HuH-7.5 (cell line): ENCODE data around the gene TAS1R2.
"Not testable (repeated sequence)": the region's sequence is repeated elsewhere in the genome, so short reads cannot be mapped to it uniquely, and the experiment has no call there.

Experiments used
- DNase-seq: peaks from one replicate; pipeline ENCODE4 v3.0.0; 2011; ENCODE audit warnings: low spot score

Gene TAS1R2

DNA sequence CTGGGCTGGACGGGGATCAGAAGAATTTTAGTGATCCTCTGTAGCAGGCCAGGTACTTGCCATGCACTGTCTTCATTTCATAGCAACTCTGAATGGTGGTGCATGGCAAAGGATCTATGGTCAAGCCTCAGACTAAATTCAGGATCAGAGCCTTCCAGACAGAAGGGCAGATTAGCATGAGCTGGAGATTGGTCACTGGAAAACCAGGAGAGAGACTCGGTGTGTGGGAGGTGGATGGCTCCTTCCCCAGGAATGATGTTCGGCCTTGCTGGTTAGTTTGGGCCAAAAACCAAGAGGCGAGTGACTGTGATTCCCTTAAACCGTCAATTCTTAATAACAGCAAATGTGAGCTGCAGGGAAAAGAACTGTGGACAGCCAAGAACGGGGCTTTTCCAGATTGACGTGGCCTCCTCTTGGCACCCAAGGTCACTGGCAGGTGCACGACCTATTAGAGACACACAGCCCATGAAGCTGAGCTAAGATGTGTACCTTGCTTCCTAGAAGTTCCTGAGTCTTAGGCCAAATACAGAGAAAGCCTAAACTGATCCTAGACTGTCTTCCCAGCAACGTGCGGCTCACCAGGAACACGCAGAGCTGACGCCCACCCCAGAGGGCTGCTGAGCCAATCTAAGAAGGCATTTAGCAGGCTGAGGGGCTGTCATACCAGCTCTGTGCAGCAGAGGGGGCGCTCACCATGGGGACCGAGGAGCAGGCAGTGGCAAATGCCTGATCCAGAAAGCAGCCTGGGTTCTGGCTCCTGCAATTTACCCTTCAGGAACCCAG is 24.4 kb upstream of the TAS1R2 start:
- peak; percentile 84 for DNase-seq

DNA sequence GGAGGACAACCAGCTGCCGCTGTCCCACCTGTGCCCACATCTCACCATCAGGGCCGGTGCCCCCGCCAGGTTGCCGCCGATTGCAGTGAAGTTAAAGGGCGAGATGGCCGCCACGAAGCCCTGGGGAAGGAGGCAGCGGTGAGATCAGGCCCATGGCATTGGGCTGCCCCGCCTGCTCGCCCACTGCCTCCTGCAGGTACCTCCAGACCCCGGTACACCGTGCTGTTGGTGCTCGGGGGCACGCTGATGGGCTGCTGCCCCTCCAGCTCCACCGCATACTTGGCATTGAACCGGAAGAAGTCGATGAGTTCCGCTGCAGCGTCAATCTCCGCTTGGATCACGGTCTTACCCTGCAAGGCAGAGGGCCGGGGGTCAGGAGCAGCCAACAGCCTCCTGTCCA is 23.6 kb upstream of the TAS1R2 start:
- DNase-seq = no peak

DNA sequence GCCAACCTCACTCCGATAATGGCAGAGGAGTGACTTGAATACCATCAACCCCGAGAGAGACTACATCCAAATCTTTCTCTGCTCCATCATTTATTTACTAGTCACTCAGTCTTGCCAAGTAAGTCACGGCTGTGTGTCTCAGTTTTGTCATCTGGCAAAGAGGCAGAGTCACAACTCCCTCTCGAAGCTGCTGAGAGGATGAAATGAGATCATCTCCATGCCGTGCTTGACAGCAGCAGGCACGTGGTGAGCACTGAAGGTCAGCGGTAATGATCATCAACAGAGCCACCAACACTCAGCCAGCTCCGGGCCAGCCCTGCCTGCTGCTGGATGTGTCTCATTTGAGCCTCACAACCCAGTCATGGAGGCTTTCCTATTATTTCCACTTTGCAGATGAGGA is 23.0 kb upstream of the TAS1R2 start:
- no peak for DNase-seq

DNA sequence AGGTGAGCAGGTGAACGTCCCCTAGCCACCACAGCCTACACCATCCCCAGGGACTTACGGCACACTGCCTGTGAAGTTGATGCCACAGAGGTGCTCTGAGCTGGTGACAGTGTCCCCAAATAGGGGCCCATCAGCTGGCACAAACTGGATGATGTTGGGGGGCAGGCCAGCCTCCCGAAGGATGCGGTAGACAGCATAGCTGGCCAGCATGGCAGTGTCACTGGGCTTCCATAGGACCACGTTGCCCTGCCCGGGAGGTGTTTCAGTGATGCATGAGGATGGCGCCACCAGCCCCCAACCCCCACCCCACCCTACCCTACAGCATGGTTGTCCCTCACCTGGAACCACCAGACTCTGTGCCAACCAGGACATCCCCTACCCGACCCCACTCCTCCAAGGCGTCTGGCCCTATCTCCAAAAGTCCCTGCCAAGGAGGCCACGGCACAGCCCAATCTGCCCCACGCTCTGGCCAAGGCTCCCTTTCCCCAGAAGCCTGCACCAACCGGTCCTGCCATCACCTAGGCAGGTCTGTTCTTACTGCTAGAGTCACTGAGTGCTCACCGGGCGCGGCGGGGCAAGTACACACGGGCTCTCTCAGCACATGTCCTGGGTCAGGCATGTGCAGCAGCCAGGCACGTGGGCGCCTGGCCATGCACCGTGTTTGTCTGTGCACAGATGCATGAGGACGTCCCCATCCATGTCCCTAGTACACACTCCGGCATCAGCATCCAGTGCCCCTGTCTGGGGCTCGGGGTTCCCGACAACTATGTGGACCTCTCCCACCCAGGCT is 22.4 kb upstream of the TAS1R2 start:
- no peak for DNase-seq

DNA sequence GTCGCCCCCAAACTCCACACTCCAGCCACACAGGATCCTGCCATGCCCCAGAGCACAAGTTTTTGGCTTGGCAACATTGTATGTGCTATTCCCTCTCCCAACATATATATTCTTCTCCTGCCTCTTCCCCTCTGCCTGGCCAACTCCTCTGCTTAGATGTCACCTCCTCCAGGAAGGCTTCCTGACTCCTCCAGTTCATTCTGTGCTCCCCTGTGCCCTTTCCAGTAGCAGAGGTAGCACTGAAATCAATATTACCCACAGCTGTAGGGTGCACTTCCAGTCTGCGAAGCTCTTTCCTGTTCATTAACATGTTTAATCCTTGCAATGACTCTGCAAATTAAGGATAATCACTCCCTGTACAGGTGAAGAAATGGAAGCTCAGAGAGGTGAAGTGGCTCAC is 21.7 kb upstream of the TAS1R2 start:
- no peak for DNase-seq

DNA sequence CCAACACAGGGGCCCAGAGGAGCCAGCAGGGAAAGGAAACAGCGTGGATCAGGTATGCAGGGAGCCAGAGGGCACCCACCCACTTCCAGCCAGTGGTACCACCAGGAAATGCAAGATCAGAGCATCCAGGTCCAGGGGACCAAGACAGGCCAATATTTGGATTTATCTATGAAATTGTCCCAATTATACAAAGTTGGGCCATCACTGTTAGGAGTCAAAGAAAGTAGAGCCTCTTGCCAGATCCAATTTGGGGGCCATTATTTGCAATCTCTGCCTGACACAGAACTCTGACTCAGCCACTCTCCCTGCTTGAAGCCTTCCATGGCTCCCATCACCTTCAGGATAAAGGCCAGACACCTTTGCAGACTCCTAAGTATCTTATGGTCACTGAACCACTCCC is 21.1 kb upstream of the TAS1R2 start:
- DNase-seq = no peak

DNA sequence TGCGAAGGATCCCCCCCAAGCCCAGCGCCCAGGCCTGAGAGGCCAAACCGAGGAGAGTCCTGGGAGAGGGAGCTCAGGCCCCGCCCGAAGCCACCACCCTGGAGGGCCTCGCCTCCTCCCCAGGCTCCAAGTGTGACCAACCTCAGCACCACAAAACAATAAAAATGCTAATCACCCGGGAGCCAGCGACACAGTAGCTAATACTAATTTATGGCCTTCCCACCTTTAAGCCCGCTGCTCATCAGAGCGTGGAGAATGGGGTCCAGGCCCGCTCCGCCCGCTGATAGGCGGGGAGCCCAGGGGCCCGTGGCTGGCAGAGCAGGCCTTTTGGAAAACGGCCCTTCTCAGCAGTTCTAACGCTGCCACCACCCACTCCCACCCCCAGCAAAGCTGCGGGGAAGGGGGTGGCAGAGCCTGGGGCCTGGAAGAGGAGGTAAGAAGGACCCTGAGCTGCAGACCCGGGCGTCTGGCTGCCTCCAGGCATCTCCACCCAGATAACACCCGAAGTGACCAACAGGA is 20.4 kb upstream of the TAS1R2 start:
- DNase-seq = no peak

DNA sequence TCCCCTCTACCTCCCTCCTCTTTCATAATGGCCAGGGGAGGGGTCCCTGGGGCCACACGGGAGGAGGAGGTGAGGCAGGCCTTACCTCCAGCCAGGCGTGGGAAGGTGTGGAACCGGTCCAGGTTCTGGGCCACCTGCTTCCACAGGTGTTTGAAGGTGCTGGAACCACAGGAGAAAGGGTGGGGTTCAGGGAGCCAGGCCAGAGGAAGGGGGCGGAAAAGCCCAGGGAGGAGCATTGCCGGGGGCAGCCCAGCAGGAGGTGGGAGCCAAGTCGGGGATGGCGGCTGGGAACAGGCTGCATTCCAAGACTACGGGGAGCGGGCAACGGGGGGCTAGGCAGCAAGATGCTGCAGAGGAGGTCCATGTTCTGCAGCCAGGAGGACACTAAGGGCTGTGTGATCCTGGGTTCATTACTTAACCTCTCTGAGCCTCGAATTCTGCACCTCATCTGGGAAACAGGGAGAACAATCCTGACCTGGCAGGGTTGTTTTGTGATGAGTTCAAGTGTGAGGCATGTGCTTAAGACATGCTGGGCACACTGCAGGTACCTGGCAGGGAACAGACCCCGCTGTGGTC is 19.8 kb upstream of the TAS1R2 start:
- no peak for DNase-seq

DNA sequence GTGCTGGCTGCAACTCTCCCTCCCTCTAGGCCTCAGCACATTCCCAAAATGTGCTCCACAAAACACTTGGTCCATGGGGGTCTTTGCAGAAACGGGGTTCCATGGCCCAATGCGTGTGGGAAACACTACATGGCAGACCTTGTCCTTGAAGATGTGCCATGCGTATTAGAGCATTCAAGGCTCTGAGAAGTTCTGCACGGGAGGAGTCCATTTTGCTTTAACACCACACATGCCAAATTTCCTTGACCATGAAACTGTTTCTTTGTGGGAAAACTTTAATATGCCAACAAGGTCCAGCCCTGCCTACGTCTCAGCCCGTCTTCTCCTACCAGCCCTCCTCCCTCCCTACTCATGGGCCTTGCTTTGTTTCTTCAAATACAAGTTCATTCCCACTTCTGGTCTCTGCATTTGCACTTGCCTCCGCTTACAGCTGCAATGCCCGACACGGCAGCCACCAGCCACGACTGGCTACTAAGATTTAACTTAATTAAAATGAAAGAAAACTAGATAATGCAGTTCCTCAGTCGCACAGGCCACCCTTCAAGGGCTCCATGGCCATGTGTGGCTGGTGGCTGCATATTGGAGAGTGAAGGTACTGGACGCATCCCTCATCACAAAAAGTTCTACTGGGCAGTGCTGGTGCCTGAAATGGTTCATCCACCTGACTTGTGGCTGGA is 19.2 kb upstream of the TAS1R2 start:
- no peak for DNase-seq

DNA sequence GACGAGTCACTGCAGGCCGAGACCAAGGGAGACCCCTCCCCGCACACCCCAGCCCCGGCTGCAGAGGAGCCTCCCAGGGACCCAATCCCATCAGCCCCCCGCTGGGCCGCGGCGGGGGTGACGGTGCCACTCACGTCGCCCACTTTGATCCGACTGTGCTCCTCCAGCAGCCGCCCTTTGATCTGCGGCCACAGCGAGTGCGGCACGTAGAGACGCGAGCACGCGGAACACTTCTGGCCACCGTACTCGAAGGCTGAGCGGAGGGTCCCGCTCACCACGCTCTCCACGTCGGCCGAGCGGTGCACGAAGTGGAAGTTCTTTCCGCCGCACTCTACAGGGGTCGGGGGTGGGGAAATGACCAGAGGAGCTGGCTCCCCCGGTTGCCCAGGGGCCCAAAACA is 17.8 kb upstream of the TAS1R2 start:
- no peak for DNase-seq

DNA sequence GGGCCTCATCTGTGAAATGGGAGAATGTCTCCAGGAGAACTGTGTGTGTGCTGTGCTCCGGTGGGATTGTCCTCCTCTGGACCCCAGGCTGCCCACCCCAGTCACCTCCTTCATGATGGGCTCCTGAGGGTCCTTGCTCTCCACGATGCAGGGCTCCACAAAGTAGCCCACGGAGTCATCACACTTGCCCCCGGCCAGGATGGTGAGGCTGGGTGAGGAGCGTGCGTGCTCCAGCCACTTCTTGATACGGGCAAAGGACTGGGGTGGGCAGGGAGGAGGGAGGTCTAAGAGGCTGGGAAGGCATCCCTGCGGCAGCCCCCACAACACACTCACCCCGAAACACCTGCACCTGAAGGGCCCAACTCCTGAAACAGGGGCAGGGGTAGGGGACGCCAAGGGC is 16.8 kb upstream of the TAS1R2 start:
- no peak for DNase-seq

DNA sequence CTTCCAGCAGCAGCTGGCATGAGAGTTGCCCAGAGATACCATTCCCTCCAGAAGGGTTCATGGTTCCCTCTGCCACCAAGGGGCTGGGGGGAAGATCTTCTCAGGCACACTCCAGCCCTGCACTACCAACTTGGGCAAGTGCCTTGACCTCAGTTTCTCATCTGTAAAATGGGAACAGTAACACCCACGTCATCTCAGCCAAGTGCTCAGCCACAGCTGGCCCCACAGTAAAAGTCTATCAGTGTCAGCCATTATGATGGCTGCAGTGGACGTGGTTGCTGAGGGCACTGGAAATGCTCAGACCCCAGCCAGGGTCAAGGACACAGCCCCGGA is 16.3 kb upstream of the TAS1R2 start:
- no peak for DNase-seq

DNA sequence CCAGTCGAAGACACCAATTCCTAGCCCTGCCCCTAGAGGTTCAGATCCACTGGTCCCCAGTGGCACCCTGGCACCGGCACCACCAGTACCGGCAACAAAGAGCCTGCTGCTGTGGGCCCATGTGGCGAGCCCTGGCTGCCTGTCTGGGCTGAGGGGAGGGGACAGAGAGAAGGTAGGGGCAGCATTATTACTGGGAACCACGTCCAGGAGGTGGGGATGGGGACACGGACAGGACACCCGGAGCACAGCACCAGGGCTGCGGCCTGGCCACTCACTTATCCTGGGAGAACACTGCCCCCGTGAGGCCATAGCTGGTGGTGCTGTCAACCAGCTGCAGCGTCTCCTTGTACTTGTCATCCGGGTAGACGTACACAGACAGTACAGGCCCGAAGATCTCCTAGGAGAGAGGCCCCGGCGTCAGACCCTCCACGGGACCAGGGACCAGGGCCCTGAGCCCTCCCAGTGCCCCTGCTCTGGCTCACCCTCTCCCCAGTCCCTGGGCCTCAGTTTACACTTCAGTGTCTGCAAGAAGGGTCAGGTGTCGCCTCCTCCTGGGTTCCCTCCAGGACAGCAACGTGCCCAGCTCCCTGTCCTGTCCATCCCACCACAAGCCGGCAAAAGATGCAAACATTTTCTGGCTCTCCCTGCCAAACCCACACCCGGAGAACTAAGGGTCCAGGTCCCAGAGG is 15.8 kb upstream of the TAS1R2 start:
- DNase-seq = peak; percentile 91

DNA sequence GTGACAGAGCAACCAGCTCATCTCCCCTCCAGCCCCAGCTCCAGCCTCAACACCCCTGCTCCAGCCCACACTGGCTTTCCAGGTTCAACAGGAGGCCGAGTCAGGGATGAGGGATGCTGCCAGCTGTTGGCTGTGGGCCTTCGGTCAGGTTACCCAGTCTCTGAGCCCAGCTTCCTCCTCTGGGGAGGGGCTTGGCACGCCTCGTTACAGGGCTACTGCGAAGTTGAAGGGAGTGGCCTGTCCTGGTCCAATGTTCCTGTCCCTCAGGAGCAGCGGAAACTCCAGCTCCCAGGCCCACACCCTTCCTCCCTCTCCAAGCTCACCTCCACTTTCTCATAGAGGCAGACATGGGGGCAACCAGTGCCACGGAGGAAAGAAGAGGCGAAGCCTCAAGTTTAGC is 15.1 kb upstream of the TAS1R2 start:
- DNase-seq = no peak

DNA sequence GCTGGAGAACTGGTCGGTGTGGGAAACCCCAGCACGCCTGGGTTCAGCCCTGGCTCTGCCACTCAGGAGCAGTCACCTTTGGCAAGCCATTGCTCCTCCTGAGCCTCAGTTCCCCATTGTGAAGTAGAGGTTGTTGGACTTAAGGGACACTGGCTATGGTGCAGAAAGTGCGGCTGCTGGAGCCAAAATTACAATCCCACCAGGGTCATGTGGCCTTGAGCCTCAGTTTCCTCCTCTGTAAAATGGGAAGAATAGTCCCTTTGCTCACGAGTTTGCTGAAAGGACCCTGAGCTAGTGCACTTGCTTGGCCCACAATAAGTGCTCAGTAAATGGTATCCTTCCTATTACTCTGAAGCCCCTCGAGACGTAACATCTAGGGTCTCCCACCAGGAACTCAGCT is 14.6 kb upstream of the TAS1R2 start:
- DNase-seq = no peak

DNA sequence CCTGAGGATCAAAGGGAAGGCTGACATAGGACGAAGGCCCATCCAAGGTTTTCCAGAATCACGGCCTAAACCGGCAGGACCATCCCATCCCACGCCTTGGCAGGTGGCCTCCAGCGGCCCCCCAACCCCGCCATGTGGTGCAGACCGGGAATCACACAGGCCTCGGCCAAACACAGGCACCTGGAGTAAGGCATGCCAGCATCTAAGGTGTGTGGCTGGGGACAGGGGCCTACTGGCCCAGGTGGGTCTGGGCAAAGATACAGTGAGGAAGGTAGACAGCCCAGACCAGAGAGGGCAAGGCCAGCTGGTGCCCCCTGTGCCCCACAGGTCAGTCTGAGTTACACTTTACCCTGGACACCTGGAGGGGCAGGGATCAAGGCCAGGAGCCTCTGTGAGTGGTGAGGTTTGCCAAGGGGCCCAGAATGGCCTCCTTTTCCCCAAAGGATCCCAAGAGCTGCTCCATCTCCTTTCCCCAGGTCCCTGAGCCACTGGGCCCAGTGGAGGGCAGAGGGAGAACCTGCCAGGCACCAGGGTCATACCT is 12.7 kb upstream of the TAS1R2 start:
- no peak for DNase-seq

DNA sequence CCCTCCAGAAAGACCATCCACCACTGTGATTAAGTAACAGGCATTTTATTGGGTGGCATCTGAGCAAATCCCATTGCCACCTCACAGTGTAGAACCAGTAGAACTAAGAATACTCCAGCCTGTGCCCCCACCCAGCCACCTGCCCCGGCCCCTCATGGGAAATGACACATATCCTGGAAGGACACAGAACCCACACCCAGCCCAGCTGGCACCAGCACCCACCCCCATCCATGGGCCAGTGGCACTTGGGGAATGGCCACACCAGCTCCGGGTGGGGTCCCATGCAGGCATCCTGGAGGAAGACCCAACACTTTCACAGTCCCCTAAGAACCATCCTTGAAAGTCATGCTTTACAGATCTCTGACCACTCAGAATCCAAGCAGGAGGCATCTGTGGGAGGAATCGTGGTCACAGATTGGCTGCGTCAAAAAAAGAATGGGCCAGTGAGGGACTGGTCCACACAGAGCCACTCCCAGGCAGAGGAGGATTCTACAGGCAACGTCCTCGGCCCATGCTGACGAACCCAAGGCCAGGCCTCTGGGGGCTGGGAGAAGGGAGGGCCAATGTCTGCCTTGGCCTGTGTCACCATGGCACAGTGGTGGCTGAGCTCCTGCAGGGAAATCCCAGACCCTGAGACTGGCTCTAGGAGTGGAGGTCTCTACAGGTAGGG is 12.1 kb upstream of the TAS1R2 start:
- DNase-seq = no peak

DNA sequence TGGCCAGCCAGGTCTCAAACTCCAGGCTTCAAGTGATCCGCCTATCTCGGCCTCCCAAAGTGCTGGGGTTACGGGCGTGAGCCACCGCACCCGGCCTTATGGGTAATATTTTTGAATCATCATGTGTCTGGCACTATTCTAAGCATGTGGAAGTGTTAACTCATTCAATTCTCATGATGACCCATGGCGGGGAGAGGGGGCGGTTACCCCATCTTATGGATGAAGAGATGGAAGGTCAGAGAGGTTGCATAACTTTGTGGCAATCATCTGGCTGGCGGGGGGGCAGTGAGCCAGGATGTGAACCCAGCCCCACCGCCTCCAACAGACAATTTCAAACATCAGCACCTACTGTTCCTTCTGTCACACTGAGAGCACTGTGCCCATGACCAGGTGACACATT is 11.5 kb upstream of the TAS1R2 start:
- DNase-seq = no peak

DNA sequence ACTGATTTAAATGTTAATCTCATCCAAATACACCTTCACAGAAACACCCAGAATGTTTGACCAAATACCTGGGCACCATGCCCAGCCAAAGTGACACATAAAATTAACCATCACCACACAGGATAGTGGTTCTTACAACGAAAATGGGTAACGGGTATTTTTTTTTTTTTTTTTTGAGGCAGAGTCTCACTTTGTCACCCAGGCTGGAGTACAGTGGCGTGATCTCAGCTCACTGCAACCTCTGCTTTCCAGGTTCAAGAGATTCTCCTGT is 11.1 kb upstream of the TAS1R2 start:
- not testable (repeated sequence) for DNase-seq

DNA sequence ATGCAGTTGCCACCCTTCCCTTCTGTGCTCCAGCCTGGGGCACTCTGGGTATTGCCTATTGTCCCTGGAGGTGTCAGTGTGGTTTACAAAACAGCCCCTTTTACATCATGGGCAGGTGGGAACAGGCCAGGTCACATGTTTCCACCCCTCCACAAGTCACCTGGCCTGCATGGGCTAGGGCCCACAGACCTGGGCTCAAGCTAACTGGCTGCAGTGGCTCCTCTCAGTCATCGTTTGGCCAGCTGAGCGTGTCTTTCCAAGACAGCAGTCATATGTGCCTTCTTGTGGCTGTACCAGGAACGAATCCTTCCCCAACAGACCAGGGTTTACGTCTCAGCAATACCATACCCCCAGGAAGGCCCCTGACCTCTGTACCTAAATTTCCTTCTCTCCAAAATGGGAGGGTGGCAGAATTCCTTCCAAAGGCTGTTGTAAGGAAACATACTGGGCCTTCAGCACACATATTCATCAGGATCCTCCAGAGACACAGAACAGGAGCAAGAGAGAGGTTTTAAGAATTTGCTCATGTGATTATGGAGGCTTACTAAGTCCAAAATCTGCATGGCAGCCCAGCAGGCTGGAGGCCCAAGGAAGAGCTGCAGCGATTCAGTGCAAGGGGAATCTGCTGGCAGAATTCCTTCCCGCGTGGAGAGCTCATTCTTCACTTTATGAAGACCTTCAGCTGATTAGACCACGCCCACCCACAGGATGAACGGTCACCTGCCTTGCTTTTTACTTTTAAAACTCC is 10.6 kb upstream of the TAS1R2 start:
- DNase-seq = no peak
